Activated naive CD4-positive, alpha-beta T cell treated with anti-CD3 and anti-CD28 coated beads, Interleukin-2, amount 50 U/mL, for 24 hours (primary cell): Measurements from ENCODE around the gene SPATA13.

Experiments used
- H3K27ac Mint-ChIP-seq: one replicate; pipeline ENCODE4 v1.8.0; 2021; ENCODE audit warnings: mild to moderate bottlenecking, mixed read lengths
- H3K27me3 Mint-ChIP-seq: one replicate; pipeline ENCODE4 v1.8.0; 2021; ENCODE audit warnings: mixed read lengths
- H3K36me3 Mint-ChIP-seq: one replicate; pipeline ENCODE4 v1.8.0; 2021; ENCODE audit warnings: mixed read lengths
- H3K4me1 Mint-ChIP-seq: one replicate; pipeline ENCODE4 v1.8.0; 2021; ENCODE audit warnings: mixed read lengths
- H3K4me3 Mint-ChIP-seq: one replicate; pipeline ENCODE4 v1.8.0; 2021; ENCODE audit warnings: mild to moderate bottlenecking, mixed read lengths
- H3K9me3 Mint-ChIP-seq: one replicate; pipeline ENCODE4 v1.8.0; 2021; ENCODE audit warnings: mixed read lengths

SPATA13 gene

GRCh38 chr13:24175847-24176246 lies 15.3 kb downstream of the SPATA13 start:
- H3K9me3 Mint-ChIP-seq: no peaks in the 10 kb centered on the region
- peaks cover 18% of the 10 kb centered on the region for H3K4me1 Mint-ChIP-seq
- H3K27me3 Mint-ChIP-seq: no peaks in the 10 kb centered on the region
- peaks cover 2% of the 10 kb centered on the region for H3K36me3 Mint-ChIP-seq
- no peak overlapping the region for H3K27ac Mint-ChIP-seq
- no peak overlapping the region for H3K4me3 Mint-ChIP-seq

- no peaks in the 10 kb centered on the region for H3K27me3 Mint-ChIP-seq
- no peak overlapping the region for H3K4me3 Mint-ChIP-seq
- H3K4me1 Mint-ChIP-seq: peaks cover 18% of the 10 kb centered on the region
- peaks cover 2% of the 10 kb centered on the region for H3K36me3 Mint-ChIP-seq
- no peaks in the 10 kb centered on the region for H3K9me3 Mint-ChIP-seq
- no peak overlapping the region for H3K27ac Mint-ChIP-seq
Observed at GRCh38 chr13:24176351-24177101, 16.0 kb downstream of the SPATA13 start.

- no peaks in the 10 kb centered on the region for H3K36me3 Mint-ChIP-seq
- H3K4me1 Mint-ChIP-seq: peaks cover 24% of the 10 kb centered on the region
- no peak overlapping the region for H3K4me3 Mint-ChIP-seq
Observed at GRCh38 chr13:24178847-24179485, 18.4 kb downstream of the SPATA13 start.

GRCh38 chr13:24179486-24179850 lies 18.9 kb downstream of the SPATA13 start:
- Mint-ChIP-seq H3K27me3 (no peaks in the 10 kb centered on the region), H3K36me3 (no peaks in the 10 kb centered on the region), H3K9me3 (peaks cover 5% of the 10 kb centered on the region), H3K4me3 (no peak overlapping the region), H3K27ac (no peak overlapping the region), H3K4me1 (peaks cover 19% of the 10 kb centered on the region)

More at GRCh38 chr13:24178847-24179485, 18.4 kb downstream of the SPATA13 start:
- H3K27me3 Mint-ChIP-seq: no peaks in the 10 kb centered on the region
- H3K27ac Mint-ChIP-seq: no peak overlapping the region
- peaks cover 5% of the 10 kb centered on the region for H3K9me3 Mint-ChIP-seq

- Mint-ChIP-seq H3K4me3 (no peak overlapping the region), H3K36me3 (no peaks in the 10 kb centered on the region), H3K27ac (no peak overlapping the region), H3K27me3 (no peaks in the 10 kb centered on the region), H3K9me3 (peaks cover 5% of the 10 kb centered on the region), H3K4me1 (peaks cover 19% of the 10 kb centered on the region)
Observed at GRCh38 chr13:24180750-24181377, 20.3 kb downstream of the SPATA13 start.

- H3K27ac Mint-ChIP-seq: no peak overlapping the region
- no peak overlapping the region for H3K4me3 Mint-ChIP-seq
- H3K9me3 Mint-ChIP-seq: peaks cover 5% of the 10 kb centered on the region
- H3K27me3 Mint-ChIP-seq: no peaks in the 10 kb centered on the region
- H3K36me3 Mint-ChIP-seq: no peaks in the 10 kb centered on the region
- peaks cover 16% of the 10 kb centered on the region for H3K4me1 Mint-ChIP-seq
Observed at GRCh38 chr13:24181991-24182702, 21.6 kb downstream of the SPATA13 start.

- Mint-ChIP-seq H3K27me3 (no peaks in the 10 kb centered on the region), H3K4me3 (no peak overlapping the region), H3K27ac (no peak overlapping the region), H3K9me3 (peaks cover 5% of the 10 kb centered on the region), H3K4me1 (peaks cover 16% of the 10 kb centered on the region), H3K36me3 (no peaks in the 10 kb centered on the region)
Observed at GRCh38 chr13:24182703-24183081, 22.2 kb downstream of the SPATA13 start.

- peaks cover 5% of the 10 kb centered on the region for H3K9me3 Mint-ChIP-seq
- H3K4me1 Mint-ChIP-seq: peaks cover 14% of the 10 kb centered on the region
- no peak overlapping the region for H3K27ac Mint-ChIP-seq
- no peaks in the 10 kb centered on the region for H3K36me3 Mint-ChIP-seq
- H3K4me3 Mint-ChIP-seq: no peak overlapping the region
- no peaks in the 10 kb centered on the region for H3K27me3 Mint-ChIP-seq
Observed at GRCh38 chr13:24183741-24184182, 23.2 kb downstream of the SPATA13 start.

GRCh38 chr13:24184265-24184841 lies 23.8 kb downstream of the SPATA13 start:
- Mint-ChIP-seq H3K27me3 (no peaks in the 10 kb centered on the region), H3K4me3 (no peak overlapping the region)

GRCh38 chr13:24184882-24185281 lies 24.4 kb downstream of the SPATA13 start:
- Mint-ChIP-seq H3K27ac (no peak overlapping the region), H3K27me3 (no peaks in the 10 kb centered on the region), H3K9me3 (peaks cover 5% of the 10 kb centered on the region), H3K4me3 (no peak overlapping the region), H3K36me3 (no peaks in the 10 kb centered on the region), H3K4me1 (peaks cover 11% of the 10 kb centered on the region)

More at GRCh38 chr13:24184265-24184841, 23.8 kb downstream of the SPATA13 start:
- Mint-ChIP-seq H3K4me1 (peaks cover 11% of the 10 kb centered on the region), H3K36me3 (no peaks in the 10 kb centered on the region), H3K27ac (no peak overlapping the region), H3K9me3 (peaks cover 5% of the 10 kb centered on the region)

- H3K27ac Mint-ChIP-seq: no peak overlapping the region
- H3K27me3 Mint-ChIP-seq: no peaks in the 10 kb centered on the region
- H3K36me3 Mint-ChIP-seq: no peaks in the 10 kb centered on the region
- H3K9me3 Mint-ChIP-seq: peaks cover 5% of the 10 kb centered on the region
- H3K4me1 Mint-ChIP-seq: peaks cover 11% of the 10 kb centered on the region
- no peak overlapping the region for H3K4me3 Mint-ChIP-seq
Observed at GRCh38 chr13:24185591-24186232, 25.2 kb downstream of the SPATA13 start.

GRCh38 chr13:24187185-24187584 lies 26.7 kb downstream of the SPATA13 start:
- H3K4me3 Mint-ChIP-seq: no peak overlapping the region
- H3K36me3 Mint-ChIP-seq: no peaks in the 10 kb centered on the region
- no peak overlapping the region for H3K27ac Mint-ChIP-seq
- peaks cover 8% of the 10 kb centered on the region for H3K4me1 Mint-ChIP-seq
- H3K27me3 Mint-ChIP-seq: no peaks in the 10 kb centered on the region
- peaks cover 3% of the 10 kb centered on the region for H3K9me3 Mint-ChIP-seq

GRCh38 chr13:24192057-24192810 lies 31.7 kb downstream of the SPATA13 start:
- Mint-ChIP-seq H3K4me3 (no peak overlapping the region), H3K27me3 (no peaks in the 10 kb centered on the region), H3K27ac (no peak overlapping the region), H3K4me1 (no peaks in the 10 kb centered on the region), H3K36me3 (no peaks in the 10 kb centered on the region), H3K9me3 (no peaks in the 10 kb centered on the region)

GRCh38 chr13:24192811-24193162 lies 32.3 kb downstream of the SPATA13 start:
- Mint-ChIP-seq H3K27me3 (no peaks in the 10 kb centered on the region), H3K4me1 (no peaks in the 10 kb centered on the region), H3K27ac (no peak overlapping the region), H3K9me3 (no peaks in the 10 kb centered on the region), H3K4me3 (no peak overlapping the region), H3K36me3 (no peaks in the 10 kb centered on the region)
